GM12892 (cell line): ENCODE results near the gene CDK1.

Source experiments
- POLR2A ChIP-seq: IDR thresholded peaks from 2 replicates; pipeline ENCODE4 v1.6.1; 2011; ENCODE audit warnings: low read depth, low read length, control low read depth
- POLR2AphosphoS5 ChIP-seq: IDR thresholded peaks from 2 replicates; pipeline ENCODE4 v1.6.1; 2011; ENCODE audit warnings: low read depth, low read length, control low read depth
- TAF1 ChIP-seq: IDR thresholded peaks from 2 replicates; pipeline ENCODE4 v1.6.1; 2011; ENCODE audit warnings: low read depth, mild to moderate bottlenecking, control low read depth, low read length, borderline replicate concordance

DNA sequence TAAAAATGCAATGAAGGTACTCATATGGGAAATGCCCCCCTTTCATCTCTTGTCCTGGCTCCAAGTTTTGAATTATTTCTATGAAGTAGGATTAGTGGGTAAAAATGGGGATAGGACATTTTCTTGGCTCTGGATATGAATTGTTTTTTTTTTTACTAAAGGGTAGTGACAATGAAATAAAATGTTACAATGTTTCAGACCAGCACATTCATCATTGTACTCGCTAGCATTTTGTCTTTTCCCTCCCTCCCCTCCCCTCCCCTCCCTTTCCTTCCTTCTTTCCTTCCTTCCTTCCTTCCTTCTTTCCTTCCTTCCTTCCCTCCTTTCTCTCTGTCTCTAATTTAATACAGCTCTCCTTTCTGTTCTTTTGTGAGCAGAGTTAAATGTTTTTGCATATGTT lies 64.4 kb downstream of the CDK1 start:
- no peak for TF ChIP-seq POLR2AphosphoS5
- no peak for TF ChIP-seq TAF1
- no peak for TF ChIP-seq POLR2A
